ENCODE results near the gene MYBPH.

DNA sequence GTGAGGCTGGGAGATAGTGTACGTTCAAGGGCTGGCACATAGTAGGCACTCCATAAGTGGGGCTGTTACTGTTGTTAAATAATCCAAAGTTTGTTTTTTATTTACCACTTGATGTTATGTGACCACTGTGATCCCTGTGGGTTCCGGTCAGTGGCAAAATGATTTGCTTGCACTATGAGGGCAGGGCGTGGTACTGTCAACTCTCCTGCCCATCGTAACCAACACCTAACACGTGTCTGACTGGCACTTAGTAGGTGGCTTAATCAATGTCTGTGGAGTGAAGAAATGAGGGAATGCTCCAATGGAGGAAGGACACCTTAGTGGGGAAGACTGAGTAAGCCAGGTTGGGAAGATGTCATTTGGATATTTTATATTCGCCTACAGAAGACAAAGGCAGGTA lies 33.5 kb downstream of the MYBPH start:
- no peak for TF ChIP-seq POLR2A (IDR thresholded peaks at IDR 0.05)
- TF ChIP-seq, protein P1, sequence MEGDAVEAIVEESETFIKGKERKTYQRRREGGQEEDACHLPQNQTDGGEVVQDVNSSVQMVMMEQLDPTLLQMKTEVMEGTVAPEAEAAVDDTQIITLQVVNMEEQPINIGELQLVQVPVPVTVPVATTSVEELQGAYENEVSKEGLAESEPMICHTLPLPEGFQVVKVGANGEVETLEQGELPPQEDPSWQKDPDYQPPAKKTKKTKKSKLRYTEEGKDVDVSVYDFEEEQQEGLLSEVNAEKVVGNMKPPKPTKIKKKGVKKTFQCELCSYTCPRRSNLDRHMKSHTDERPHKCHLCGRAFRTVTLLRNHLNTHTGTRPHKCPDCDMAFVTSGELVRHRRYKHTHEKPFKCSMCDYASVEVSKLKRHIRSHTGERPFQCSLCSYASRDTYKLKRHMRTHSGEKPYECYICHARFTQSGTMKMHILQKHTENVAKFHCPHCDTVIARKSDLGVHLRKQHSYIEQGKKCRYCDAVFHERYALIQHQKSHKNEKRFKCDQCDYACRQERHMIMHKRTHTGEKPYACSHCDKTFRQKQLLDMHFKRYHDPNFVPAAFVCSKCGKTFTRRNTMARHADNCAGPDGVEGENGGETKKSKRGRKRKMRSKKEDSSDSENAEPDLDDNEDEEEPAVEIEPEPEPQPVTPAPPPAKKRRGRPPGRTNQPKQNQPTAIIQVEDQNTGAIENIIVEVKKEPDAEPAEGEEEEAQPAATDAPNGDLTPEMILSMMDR (IDR thresholded peaks at IDR 0.05 in 8 of 11, conservative IDR thresholded peaks at IDR 0.05 in 3 of 11), result no peak
